ENCODE results near the gene CRIM1.

GRCh38 chr2:36404318-36404717 is 48.7 kb downstream of the CRIM1 start:
- TF ChIP-seq ZNF274 (IDR thresholded peaks at IDR 0.05; ENCODE audit: low read depth, low read length) (no peak), SUZ12 (IDR thresholded peaks at IDR 0.05; ENCODE audit: extremely low read depth, insufficient read depth, insufficient read length) (no peak), YY1 (IDR thresholded peaks at IDR 0.05; ENCODE audit: insufficient read depth, insufficient read length) (no peak)
